ENCODE measurements around the gene NRAP. TPM values are rescaled to one million over a fixed set of nuclear protein-coding genes. Genes with fewer than 3 reads are reported as not detected.

NRAP gene
- total and polyA plus RNA-seq, 4 donors = 0.02 to 0.04 TPM; not detected in 2

DNA sequence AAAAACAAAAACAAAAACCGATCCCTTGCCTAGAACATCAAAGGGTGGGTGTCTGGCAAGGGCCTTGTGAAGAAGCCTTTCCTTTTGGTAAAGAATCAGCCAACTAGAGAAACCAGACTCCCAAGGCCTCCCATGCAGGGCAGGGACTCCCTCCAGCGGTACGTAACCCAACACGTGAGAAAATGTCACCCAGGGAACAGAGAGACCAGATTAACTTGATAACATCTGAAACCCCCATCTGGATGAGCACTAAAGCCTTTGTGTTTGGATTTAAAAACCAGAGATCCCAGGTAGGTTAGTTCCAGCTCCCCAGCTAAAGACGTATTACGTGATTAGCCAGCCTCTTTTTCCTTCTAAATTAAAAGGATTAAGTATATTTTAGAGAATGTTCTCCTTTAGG is 114.0 kb downstream of the NRAP start:
- Histone ChIP-seq H3K27me3 (ENCODE audit: control insufficient read depth in 3 of 3, insufficient read depth in 3 of 3, low read length in 2 of 3) (no peaks in the 10 kb centered on the region), H3K4me3 (no peak overlapping the region), H3K9ac (ENCODE audit: insufficient read depth in 1 of 2, low read length in 2 of 2) (no peak overlapping the region), H3K27ac (ENCODE audit: low read depth in 1 of 2, low read length in 1 of 2) (no peak overlapping the region), H3K4me1 (ENCODE audit: control insufficient read depth in 5 of 5, insufficient read depth in 5 of 5, low read length in 5 of 5) (peaks cover 0 to 4% (median 0%) of the 10 kb centered on the region in 5 donors), H3K9me3 (ENCODE audit: control insufficient read depth in 4 of 4, insufficient read depth in 3 of 4, low read length in 3 of 4) (no peaks in the 10 kb centered on the region), H3K36me3 (ENCODE audit: control insufficient read depth in 4 of 4, insufficient read depth in 4 of 4, low read length in 4 of 4) (no peaks in the 10 kb centered on the region)
- 91% methylated on average over 6 of the region's 6 CpGs for WGBS, 2 donors
- ATAC-seq (ENCODE audit: insufficient read depth, low FRiP score) (no peak), DNase-seq (no peak)
- TF ChIP-seq, protein P1, sequence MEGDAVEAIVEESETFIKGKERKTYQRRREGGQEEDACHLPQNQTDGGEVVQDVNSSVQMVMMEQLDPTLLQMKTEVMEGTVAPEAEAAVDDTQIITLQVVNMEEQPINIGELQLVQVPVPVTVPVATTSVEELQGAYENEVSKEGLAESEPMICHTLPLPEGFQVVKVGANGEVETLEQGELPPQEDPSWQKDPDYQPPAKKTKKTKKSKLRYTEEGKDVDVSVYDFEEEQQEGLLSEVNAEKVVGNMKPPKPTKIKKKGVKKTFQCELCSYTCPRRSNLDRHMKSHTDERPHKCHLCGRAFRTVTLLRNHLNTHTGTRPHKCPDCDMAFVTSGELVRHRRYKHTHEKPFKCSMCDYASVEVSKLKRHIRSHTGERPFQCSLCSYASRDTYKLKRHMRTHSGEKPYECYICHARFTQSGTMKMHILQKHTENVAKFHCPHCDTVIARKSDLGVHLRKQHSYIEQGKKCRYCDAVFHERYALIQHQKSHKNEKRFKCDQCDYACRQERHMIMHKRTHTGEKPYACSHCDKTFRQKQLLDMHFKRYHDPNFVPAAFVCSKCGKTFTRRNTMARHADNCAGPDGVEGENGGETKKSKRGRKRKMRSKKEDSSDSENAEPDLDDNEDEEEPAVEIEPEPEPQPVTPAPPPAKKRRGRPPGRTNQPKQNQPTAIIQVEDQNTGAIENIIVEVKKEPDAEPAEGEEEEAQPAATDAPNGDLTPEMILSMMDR (IDR thresholded peaks at IDR 0.05; ENCODE audit: control extremely low read depth, extremely low read depth) = no peak

DNA sequence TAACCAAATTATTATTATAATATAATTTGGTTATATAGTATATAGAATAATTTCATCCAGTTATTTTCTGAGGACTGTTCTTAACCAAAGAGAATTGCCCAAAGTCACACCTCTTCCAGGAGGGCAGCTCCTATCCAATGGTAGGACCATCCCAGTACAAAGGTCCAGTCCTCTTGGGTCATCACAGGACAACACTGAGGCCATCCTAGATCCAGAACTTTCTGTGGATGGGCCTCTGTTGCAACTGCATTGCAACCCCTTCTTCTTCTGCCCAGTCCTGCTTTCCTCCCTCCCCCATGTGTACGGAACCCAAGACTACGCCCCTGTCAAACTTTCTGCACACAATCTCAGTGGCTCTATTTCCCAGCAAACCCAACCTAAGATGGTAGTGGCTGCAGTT is 116.4 kb downstream of the NRAP start:
- TF ChIP-seq, protein P1 (IDR thresholded peaks at IDR 0.05; ENCODE audit: control extremely low read depth, extremely low read depth) = no peak
- peaks cover 0 to 4% (median 0%) of the 10 kb centered on the region in 5 donors for H3K4me1 ChIP-seq (ENCODE audit: control insufficient read depth in 5 of 5, insufficient read depth in 5 of 5, low read length in 5 of 5)
- no peak overlapping the region for H3K9ac ChIP-seq (ENCODE audit: insufficient read depth in 1 of 2, low read length in 2 of 2)
- no peaks in the 10 kb centered on the region for H3K36me3 ChIP-seq (ENCODE audit: control insufficient read depth in 4 of 4, insufficient read depth in 4 of 4, low read length in 4 of 4)
- H3K27ac ChIP-seq (ENCODE audit: low read depth in 1 of 2, low read length in 1 of 2) = no peak overlapping the region
- WGBS, 2 donors = 93 to 97% methylated on average over 2 of the region's 2 CpGs
- no peak overlapping the region for H3K4me3 ChIP-seq
- ATAC-seq (ENCODE audit: insufficient read depth, low FRiP score) (no peak), DNase-seq (no peak)
- H3K27me3 ChIP-seq (ENCODE audit: control insufficient read depth in 3 of 3, insufficient read depth in 3 of 3, low read length in 2 of 3) = no peaks in the 10 kb centered on the region
- H3K9me3 ChIP-seq (ENCODE audit: control insufficient read depth in 4 of 4, insufficient read depth in 3 of 4, low read length in 3 of 4) = no peaks in the 10 kb centered on the region

DNA sequence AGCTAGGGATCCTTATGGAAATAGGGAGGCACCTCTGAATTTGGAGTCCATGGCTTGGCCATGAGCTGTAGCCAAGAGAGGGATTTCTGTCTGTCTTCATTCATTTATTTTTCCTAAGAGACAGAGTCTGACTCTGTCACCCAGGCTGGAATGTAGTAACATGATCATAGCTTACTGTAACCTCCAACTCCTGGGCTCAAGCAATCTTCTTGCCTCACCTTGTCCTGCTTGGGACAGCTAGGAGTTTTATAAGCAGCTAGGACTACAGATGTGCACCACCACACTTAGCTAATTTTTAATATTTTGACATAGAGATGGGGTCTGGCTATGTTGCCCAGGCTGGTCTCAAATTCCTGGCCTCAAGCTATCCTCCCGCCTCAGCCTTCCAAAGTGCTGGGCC is 119.4 kb downstream of the NRAP start:
- Histone ChIP-seq H3K4me1 (ENCODE audit: control insufficient read depth in 5 of 5, insufficient read depth in 5 of 5, low read length in 5 of 5) (no peaks in the 10 kb centered on the region), H3K9ac (ENCODE audit: insufficient read depth in 1 of 2, low read length in 2 of 2) (no peak overlapping the region), H3K9me3 (ENCODE audit: control insufficient read depth in 4 of 4, insufficient read depth in 3 of 4, low read length in 3 of 4) (no peaks in the 10 kb centered on the region), H3K4me3 (no peak overlapping the region), H3K27me3 (ENCODE audit: control insufficient read depth in 3 of 3, insufficient read depth in 3 of 3, low read length in 2 of 3) (no peaks in the 10 kb centered on the region), H3K27ac (ENCODE audit: low read depth in 1 of 2, low read length in 1 of 2) (no peak overlapping the region), H3K36me3 (ENCODE audit: control insufficient read depth in 4 of 4, insufficient read depth in 4 of 4, low read length in 4 of 4) (no peaks in the 10 kb centered on the region)
- DNase-seq (no peak), ATAC-seq (ENCODE audit: insufficient read depth, low FRiP score) (no peak)
- TF ChIP-seq, protein P1 (IDR thresholded peaks at IDR 0.05; ENCODE audit: control extremely low read depth, extremely low read depth) = no peak
- WGBS, 2 donors = 90 to 95% methylated on average over 1 of the region's 1 CpG

Measured in lung (tissue), 12 donors.